ENCODE measurements around the gene LCE6A.

LCE6A gene

GRCh38 chr1:152842556-152842955, at the start of gene LCE6A:
TSS of gene LCE6A (plus strand) at chr1:152842856. CDS start at chr1:152843521, 665 bp downstream.
- DNase-seq: no peak

GRCh38 chr1:152795686-152796085, 47.0 kb upstream of the LCE6A start:
- DNase-seq: no peak

- no peak for DNase-seq
Measured at GRCh38 chr1:152796421-152796820, 46.2 kb upstream of the LCE6A start, which contains the start of gene LCE1D. TSS of gene LCE1D (plus strand) at chr1:152796721. CDS start at chr1:152797795, 1,074 bp downstream.

GRCh38 chr1:152801333-152801732, 41.3 kb upstream of the LCE6A start:
- DNase-seq: no peak

GRCh38 chr1:152806576-152806975, 36.1 kb upstream of the LCE6A start, which contains the start of gene LCE1C:
TSS of gene LCE1C (minus strand) at chr1:152806651. CDS start at chr1:152805478, 1,173 bp downstream.
- no peak for DNase-seq

- DNase-seq: no peak
Measured at GRCh38 chr1:152811050-152811449, 31.6 kb upstream of the LCE6A start.

- DNase-seq: no peak
Measured at GRCh38 chr1:152811671-152812070, 31.0 kb upstream of the LCE6A start, which contains the start of gene LCE1B. TSS of gene LCE1B (plus strand) at chr1:152811971. CDS start at chr1:152812447, 476 bp downstream.

GRCh38 chr1:152817309-152817708, 25.3 kb upstream of the LCE6A start:
- no peak for DNase-seq

GRCh38 chr1:152823294-152823693, 19.4 kb upstream of the LCE6A start:
- DNase-seq: no peak

GRCh38 chr1:152824964-152825363, 17.7 kb upstream of the LCE6A start:
- DNase-seq: no peak

GRCh38 chr1:152827173-152827572, 15.5 kb upstream of the LCE6A start, which contains the start of gene LCE1A:
TSS of gene LCE1A (plus strand) at chr1:152827473. CDS start at chr1:152827473, 0 bp downstream.
- DNase-seq: no peak

GRCh38 chr1:152836870-152837269, 5.8 kb upstream of the LCE6A start:
- DNase-seq: no peak

- DNase-seq: no peak
Measured at GRCh38 chr1:152855661-152856060, 13.0 kb downstream of the LCE6A start.

GRCh38 chr1:152858062-152858461, 15.4 kb downstream of the LCE6A start:
- DNase-seq: no peak

- DNase-seq: no peak
Measured at GRCh38 chr1:152859696-152860095, 17.0 kb downstream of the LCE6A start, which contains the start of gene LCE7A. TSS of gene LCE7A (plus strand) at chr1:152859996. CDS start at chr1:152860698, 702 bp downstream.

GRCh38 chr1:152860129-152860528, 17.5 kb downstream of the LCE6A start:
- no peak for DNase-seq

GRCh38 chr1:152861374-152861773, 18.7 kb downstream of the LCE6A start:
- DNase-seq: no peak

GRCh38 chr1:152864443-152864842, 21.8 kb downstream of the LCE6A start:
- DNase-seq: no peak

GRCh38 chr1:152866321-152866720, 23.7 kb downstream of the LCE6A start:
- DNase-seq: no peak

- DNase-seq: peak; percentile 80
Measured at GRCh38 chr1:152869808-152870419, 27.3 kb downstream of the LCE6A start.

GRCh38 chr1:152870831-152871730, 28.4 kb downstream of the LCE6A start:
- DNase-seq: peak; percentile 38

- DNase-seq: no peak
Measured at GRCh38 chr1:152871731-152872126, 29.1 kb downstream of the LCE6A start.

GRCh38 chr1:152873495-152873894, 30.8 kb downstream of the LCE6A start:
- no peak for DNase-seq

GRCh38 chr1:152876827-152877226, 34.2 kb downstream of the LCE6A start:
- no peak for DNase-seq

Data from DMS53 (cell line).